Neural progenitor cell (in vitro differentiated cells): ENCODE measurements around the gene TPD52L1. TPM values are rescaled to one million over a fixed set of nuclear protein-coding genes. Genes with fewer than 3 reads are reported as not detected.

Source experiments
- DNase-seq: peaks from one replicate; pipeline ENCODE4 v3.0.0-alpha.2; 2016; ENCODE audit warnings: low spot score
- H2AFZ ChIP-seq: fragments of 200-600 bp; sonication (generic); replicated peaks from 2 replicates; pipeline ENCODE4 v1.6.1; 2016; ENCODE audit warnings: antibody characterized with exemption
- H3F3A ChIP-seq: fragments of 200-600 bp; sonication (generic); 2 replicates; pipeline ENCODE4 v1.6.1; 2016; ENCODE audit warnings: antibody characterized with exemption, low read depth
- H3K27ac ChIP-seq: fragments of 200-600 bp; sonication (generic); 2 replicates; pipeline ENCODE4 v1.5.1; 2016; ENCODE audit warnings: mild to moderate bottlenecking
- H3K27me3 ChIP-seq: fragments of 200-600 bp; sonication (generic); 2 replicates; pipeline ENCODE4 v1.6.1; 2016; ENCODE audit warnings: mild to moderate bottlenecking, moderate library complexity
- H3K36me3 ChIP-seq: fragments of 200-600 bp; sonication (generic); 2 replicates; pipeline ENCODE4 v1.5.1; 2016
- H3K4me1 ChIP-seq: fragments of 200-600 bp; sonication (generic); 2 replicates; pipeline ENCODE4 v1.6.1; 2016; ENCODE audit warnings: mixed run types
- H3K4me2 ChIP-seq: fragments of 200-600 bp; sonication (generic); 2 replicates; pipeline ENCODE4 v1.6.1; 2016
- H3K4me3 ChIP-seq: fragments of 200-600 bp; sonication (generic); 2 replicates; pipeline ENCODE4 v1.5.1; 2016
- H3K79me2 ChIP-seq: fragments of 200-600 bp; sonication (generic); 2 replicates; pipeline ENCODE4 v1.6.1; 2016; ENCODE audit warnings: low read depth
- H3K9ac ChIP-seq: fragments of 200-600 bp; sonication (generic); 2 replicates; pipeline ENCODE4 v1.6.1; 2016
- H3K9me3 ChIP-seq: fragments of 200-600 bp; sonication (generic); 2 replicates; pipeline ENCODE4 v1.5.1; 2016; ENCODE audit warnings: low read depth
- H4K20me1 ChIP-seq: fragments of 200-600 bp; sonication (generic); 2 replicates; pipeline ENCODE4 v1.6.1; 2016; ENCODE audit warnings: low read depth
- H3K27ac Mint-ChIP-seq: 3 replicates; pipeline ENCODE4 v1.8.0; 2021; ENCODE audit warnings: mixed read lengths
- H3K27me3 Mint-ChIP-seq: 2 replicates; pipeline ENCODE4 v1.8.0; 2022; ENCODE audit warnings: low read depth, mild to moderate bottlenecking, inconsistent platforms, moderate library complexity, mixed read lengths; ENCODE audit not compliant: insufficient read depth
- H3K36me3 Mint-ChIP-seq: 3 replicates; pipeline ENCODE4 v1.8.0; 2021; ENCODE audit warnings: mixed read lengths
- H3K4me1 Mint-ChIP-seq: 3 replicates; pipeline ENCODE4 v1.8.0; 2021; ENCODE audit warnings: mixed read lengths
- H3K4me3 Mint-ChIP-seq: 3 replicates; pipeline ENCODE4 v1.8.0; 2021; ENCODE audit warnings: mild to moderate bottlenecking, moderate library complexity, mixed read lengths
- H3K9me3 Mint-ChIP-seq: 3 replicates; pipeline ENCODE4 v1.8.0; 2020; ENCODE audit warnings: mixed read lengths
- CTCF ChIP-seq: fragments of 200-600 bp; sonication (generic); IDR thresholded peaks from 2 replicates; pipeline ENCODE4 v1.5.1; 2017; ENCODE audit warnings: antibody characterized with exemption, mild to moderate bottlenecking
- EZH2 ChIP-seq: fragments of 200-600 bp; sonication (generic); IDR thresholded peaks from 2 replicates; pipeline ENCODE4 v1.6.1; 2017; ENCODE audit warnings: antibody characterized with exemption, mild to moderate bottlenecking, moderate library complexity
- EZH2phosphoT487 ChIP-seq: fragments of 200-600 bp; sonication (generic); IDR thresholded peaks from 2 replicates; pipeline ENCODE4 v1.6.1; 2017; ENCODE audit warnings: antibody characterized with exemption
- total RNA-seq: library from RNA; depleted of rRNA; stranded (reverse); fragments of >200 nt; gene quantifications from 2 replicates; pipeline ENCODE4 v1.2.3, GENCODE V29; 2015; ENCODE audit warnings: low replicate concordance

Gene TPD52L1
- total RNA-seq, 1 donor from 2014 or later, result 9.5 TPM

DNA sequence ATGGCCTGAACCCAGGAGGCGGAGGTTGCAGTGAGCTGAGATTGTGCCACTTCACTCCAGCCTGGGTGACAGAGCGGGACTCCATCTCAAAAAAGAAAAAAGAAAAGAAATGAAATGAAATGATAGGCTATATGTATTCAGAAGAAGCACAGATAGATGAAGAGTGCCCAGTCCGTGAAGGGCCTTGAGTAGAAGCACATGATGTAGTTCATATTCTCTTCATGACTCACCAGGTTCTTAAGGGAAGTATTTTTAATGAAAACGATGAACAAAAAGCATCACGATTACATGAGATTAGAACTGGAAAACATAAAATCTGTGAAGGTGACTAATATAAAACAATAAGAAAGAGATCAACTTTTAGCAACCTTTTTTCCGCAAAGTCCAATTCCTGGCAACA lies 29.8 kb downstream of the TPD52L1 start:
- Mint-ChIP-seq H3K36me3 (no peaks in the 10 kb centered on the region), H3K4me3 (no peak overlapping the region), H3K27ac (no peak overlapping the region), H3K27me3 (no peaks in the 10 kb centered on the region), H3K9me3 (no peaks in the 10 kb centered on the region), H3K4me1 (peaks cover 7% of the 10 kb centered on the region)
- Histone ChIP-seq H3K36me3 (no peaks in the 10 kb centered on the region), H3F3A (no peaks in the 10 kb centered on the region), H2AFZ (no peak overlapping the region), H3K79me2 (no peaks in the 10 kb centered on the region), H3K4me2 (no peak overlapping the region), H3K9me3 (no peaks in the 10 kb centered on the region), H3K27me3 (no peaks in the 10 kb centered on the region), H3K9ac (no peak overlapping the region), H3K27ac (no peak overlapping the region), H4K20me1 (no peaks in the 10 kb centered on the region), H3K4me3 (no peak overlapping the region), H3K4me1 (no peaks in the 10 kb centered on the region)
- TF ChIP-seq EZH2 (no peak), EZH2phosphoT487 (no peak), CTCF (no peak)
- DNase-seq, result no peak

DNA sequence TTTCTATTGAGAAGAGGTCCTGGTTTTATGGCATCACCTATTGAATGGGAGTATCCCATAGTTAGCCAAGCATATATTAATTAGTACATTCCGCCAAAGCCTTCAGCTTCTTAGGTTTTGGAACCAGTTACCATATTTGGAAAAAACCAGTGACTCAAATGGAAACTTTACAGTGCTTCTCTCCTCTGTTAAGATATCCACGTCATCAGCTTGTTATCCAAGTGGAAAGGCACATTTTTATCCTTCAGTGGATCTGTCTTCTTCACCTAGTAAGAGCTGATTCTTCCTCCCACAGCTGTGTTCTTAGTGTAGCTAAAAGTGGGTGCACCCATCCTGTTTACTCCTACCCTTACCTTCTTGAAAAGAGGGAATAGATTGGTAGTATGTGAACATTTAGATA lies 34.5 kb downstream of the TPD52L1 start:
- no peaks in the 10 kb centered on the region for H3F3A ChIP-seq
- DNase-seq, result no peak
- H3K4me3 Mint-ChIP-seq, result no peak overlapping the region
- peaks cover 21% of the 10 kb centered on the region for H3K4me1 Mint-ChIP-seq
- no peak overlapping the region for H3K4me3 ChIP-seq
- no peak overlapping the region for H2AFZ ChIP-seq
- no peaks in the 10 kb centered on the region for H3K36me3 Mint-ChIP-seq
- no peak overlapping the region for H3K27ac ChIP-seq
- no peaks in the 10 kb centered on the region for H3K36me3 ChIP-seq
- no peak for TF ChIP-seq EZH2
- TF ChIP-seq EZH2phosphoT487, result no peak
- H3K27me3 Mint-ChIP-seq, result no peaks in the 10 kb centered on the region
- H3K79me2 ChIP-seq, result no peaks in the 10 kb centered on the region
- H3K4me2 ChIP-seq, result no peak overlapping the region
- no peak overlapping the region for H3K9ac ChIP-seq
- H3K4me1 ChIP-seq, result peaks cover 15% of the 10 kb centered on the region
- H3K27ac Mint-ChIP-seq, result no peak overlapping the region
- H3K9me3 ChIP-seq, result no peaks in the 10 kb centered on the region
- H3K27me3 ChIP-seq, result no peaks in the 10 kb centered on the region
- no peaks in the 10 kb centered on the region for H3K9me3 Mint-ChIP-seq
- H4K20me1 ChIP-seq, result no peaks in the 10 kb centered on the region

DNA sequence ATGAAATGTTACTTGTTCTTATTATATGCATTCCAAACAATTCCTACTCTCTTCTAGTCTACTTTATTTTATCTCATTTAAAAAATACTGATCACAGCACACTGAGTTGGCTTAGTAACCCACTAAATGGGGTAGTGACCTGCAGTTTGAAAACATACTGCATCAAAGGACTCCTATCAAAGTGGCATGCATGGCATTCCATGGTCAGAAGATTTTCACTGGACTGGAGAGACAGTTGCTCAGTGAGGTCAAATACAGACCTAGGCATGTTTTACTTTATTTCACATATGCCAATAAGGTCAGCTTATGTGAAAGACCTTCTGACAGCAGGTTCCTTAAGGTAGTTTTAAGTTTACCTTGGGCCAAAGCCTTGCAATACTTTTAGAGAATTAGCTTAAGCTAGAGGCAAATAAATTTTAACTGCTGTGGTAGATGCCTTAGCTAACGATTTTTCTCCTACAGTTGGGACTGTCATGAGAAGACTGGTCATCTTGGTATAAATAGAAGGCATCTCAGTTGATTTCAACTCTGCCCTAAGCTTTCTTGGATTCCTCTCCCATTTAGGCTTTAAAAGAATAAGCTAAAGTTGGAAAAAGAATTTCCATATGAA lies 35.1 kb downstream of the TPD52L1 start:
- Histone ChIP-seq H3K27me3 (no peaks in the 10 kb centered on the region), H3K27ac (no peak overlapping the region), H4K20me1 (no peaks in the 10 kb centered on the region), H3K9me3 (no peaks in the 10 kb centered on the region), H3K4me1 (peaks cover 15% of the 10 kb centered on the region), H3K79me2 (no peaks in the 10 kb centered on the region), H3K4me2 (no peak overlapping the region), H2AFZ (no peak overlapping the region), H3K36me3 (no peaks in the 10 kb centered on the region), H3K9ac (no peak overlapping the region), H3F3A (no peaks in the 10 kb centered on the region), H3K4me3 (no peak overlapping the region)
- H3K9me3 Mint-ChIP-seq, result no peaks in the 10 kb centered on the region
- no peak for TF ChIP-seq EZH2
- no peak for TF ChIP-seq EZH2phosphoT487
- no peak for TF ChIP-seq CTCF
- no peaks in the 10 kb centered on the region for H3K36me3 Mint-ChIP-seq
- peaks cover 21% of the 10 kb centered on the region for H3K4me1 Mint-ChIP-seq
- no peak overlapping the region for H3K27ac Mint-ChIP-seq
- H3K27me3 Mint-ChIP-seq, result no peaks in the 10 kb centered on the region
- DNase-seq, result no peak
- no peak overlapping the region for H3K4me3 Mint-ChIP-seq

DNA sequence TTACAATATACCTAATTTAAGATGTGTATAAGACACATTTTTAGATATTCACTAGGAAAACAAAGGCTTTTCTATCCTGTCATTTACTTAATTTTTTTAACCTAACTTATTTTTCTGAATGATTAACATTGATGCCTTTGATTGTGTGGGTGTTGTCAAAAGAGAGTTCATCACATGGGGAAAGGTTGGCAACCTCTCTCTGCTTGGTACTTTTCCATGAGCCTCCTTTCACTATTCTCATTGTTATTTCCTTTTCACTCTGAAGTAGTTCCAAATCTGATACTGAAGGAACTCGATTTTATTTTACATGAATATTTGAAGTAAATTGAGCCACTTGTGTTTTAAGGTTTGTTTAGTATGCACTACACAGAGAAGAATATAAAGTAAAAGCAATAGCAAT lies 35.9 kb downstream of the TPD52L1 start:
- Mint-ChIP-seq H3K9me3 (no peaks in the 10 kb centered on the region), H3K36me3 (no peaks in the 10 kb centered on the region), H3K27ac (no peak overlapping the region), H3K4me1 (peaks cover 15% of the 10 kb centered on the region), H3K27me3 (no peaks in the 10 kb centered on the region), H3K4me3 (no peak overlapping the region)
- H3K79me2 ChIP-seq, result no peaks in the 10 kb centered on the region
- H3K9me3 ChIP-seq, result no peaks in the 10 kb centered on the region
- no peak overlapping the region for H3K9ac ChIP-seq
- H3K4me2 ChIP-seq, result no peak overlapping the region
- no peak for TF ChIP-seq EZH2
- TF ChIP-seq EZH2phosphoT487, result no peak
- TF ChIP-seq CTCF, result no peak
- peaks cover 15% of the 10 kb centered on the region for H3K4me1 ChIP-seq
- no peaks in the 10 kb centered on the region for H3K36me3 ChIP-seq
- H3K27me3 ChIP-seq, result no peaks in the 10 kb centered on the region
- no peaks in the 10 kb centered on the region for H3F3A ChIP-seq
- H3K4me3 ChIP-seq, result no peak overlapping the region
- no peak overlapping the region for H2AFZ ChIP-seq
- no peak overlapping the region for H3K27ac ChIP-seq
- no peak for DNase-seq
- H4K20me1 ChIP-seq, result no peaks in the 10 kb centered on the region
